ENCODE data around the gene ABCA9.

DNA sequence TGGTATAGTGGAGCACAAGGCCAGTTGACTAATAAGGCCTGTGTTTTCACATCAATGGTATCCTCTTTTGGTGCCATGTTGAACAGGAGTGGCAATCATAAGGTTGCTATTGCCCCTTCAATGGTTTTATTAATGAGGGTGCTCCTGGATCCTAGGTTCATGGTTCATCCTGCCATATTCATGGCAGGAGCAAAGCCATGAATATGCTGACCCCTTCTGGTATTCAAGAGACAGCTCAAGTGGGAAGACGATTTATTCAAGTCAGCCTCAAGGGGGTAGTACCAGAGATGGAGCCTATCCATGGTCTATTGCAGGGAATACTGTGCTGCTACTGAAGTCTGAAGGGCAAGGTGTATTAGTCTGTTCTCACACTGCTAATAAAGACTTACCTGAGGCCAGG, 2.6 kb downstream of the ABCA9 start:
- TF ChIP-seq, protein P1, sequence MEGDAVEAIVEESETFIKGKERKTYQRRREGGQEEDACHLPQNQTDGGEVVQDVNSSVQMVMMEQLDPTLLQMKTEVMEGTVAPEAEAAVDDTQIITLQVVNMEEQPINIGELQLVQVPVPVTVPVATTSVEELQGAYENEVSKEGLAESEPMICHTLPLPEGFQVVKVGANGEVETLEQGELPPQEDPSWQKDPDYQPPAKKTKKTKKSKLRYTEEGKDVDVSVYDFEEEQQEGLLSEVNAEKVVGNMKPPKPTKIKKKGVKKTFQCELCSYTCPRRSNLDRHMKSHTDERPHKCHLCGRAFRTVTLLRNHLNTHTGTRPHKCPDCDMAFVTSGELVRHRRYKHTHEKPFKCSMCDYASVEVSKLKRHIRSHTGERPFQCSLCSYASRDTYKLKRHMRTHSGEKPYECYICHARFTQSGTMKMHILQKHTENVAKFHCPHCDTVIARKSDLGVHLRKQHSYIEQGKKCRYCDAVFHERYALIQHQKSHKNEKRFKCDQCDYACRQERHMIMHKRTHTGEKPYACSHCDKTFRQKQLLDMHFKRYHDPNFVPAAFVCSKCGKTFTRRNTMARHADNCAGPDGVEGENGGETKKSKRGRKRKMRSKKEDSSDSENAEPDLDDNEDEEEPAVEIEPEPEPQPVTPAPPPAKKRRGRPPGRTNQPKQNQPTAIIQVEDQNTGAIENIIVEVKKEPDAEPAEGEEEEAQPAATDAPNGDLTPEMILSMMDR (IDR thresholded peaks at IDR 0.05 in 4 of 5, conservative IDR thresholded peaks at IDR 0.05 in 1 of 5) = no peak
- no peak for TF ChIP-seq POLR2A (IDR thresholded peaks at IDR 0.05)
